Retina (tissue), 1 donor: Measurements from ENCODE around the gene SSRP1.
"Not testable (repeated sequence)": the region's sequence is repeated elsewhere in the genome, so short reads cannot be mapped to it uniquely, and the experiment has no call there.

Experiments used
- DNase-seq: peaks from one replicate; pipeline ENCODE4 v3.0.0-alpha.2; 2016

SSRP1 gene

DNA sequence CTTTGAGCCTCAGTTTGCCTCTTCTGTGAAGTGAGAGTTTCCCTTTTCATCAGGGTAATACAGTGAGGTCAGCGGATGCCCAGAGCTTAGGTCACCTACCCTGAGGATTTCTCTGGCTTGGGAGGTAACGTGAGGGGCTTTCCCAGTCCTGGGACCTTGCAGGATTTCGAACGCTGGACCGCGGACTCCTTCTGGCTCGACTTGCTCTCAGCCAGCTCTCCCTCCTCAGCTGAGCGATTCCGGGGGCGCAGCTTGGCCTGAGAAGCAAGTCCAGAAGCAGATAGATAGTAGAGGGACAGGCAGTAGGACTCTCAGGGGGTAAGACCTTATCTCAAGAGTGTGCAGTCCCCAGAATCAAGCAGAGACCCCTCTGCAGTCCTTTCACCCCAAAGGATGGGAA is 34.9 kb downstream of the SSRP1 start:
- no peak for DNase-seq

DNA sequence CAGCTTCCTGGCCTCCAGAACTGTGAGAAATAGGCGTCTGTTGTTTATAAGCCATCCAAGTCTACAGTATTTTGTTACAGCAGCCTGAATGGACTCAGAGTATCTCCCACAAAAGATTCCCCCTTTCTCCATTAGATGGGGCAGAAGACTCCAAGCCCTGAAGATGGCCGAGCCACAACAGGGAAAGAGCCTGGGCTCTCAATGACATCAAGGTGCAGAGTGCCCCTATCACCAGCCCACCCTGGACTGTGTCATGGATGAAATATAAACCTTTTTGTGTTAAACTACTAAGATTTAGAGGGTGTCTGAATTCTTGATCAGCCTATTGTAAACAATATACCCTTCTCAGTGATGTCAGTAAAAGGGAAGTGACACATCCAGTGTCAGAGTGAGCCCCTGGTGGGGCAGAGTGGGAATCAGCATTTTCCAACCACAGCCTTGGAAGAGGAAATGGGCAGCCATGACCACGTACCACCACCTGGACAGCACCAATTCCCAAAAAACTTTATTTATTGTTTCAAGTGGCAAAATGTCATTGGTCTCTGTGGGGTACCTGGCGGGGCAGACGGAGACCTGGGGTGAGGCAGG is 36.4 kb downstream of the SSRP1 start:
- no peak for DNase-seq

DNA sequence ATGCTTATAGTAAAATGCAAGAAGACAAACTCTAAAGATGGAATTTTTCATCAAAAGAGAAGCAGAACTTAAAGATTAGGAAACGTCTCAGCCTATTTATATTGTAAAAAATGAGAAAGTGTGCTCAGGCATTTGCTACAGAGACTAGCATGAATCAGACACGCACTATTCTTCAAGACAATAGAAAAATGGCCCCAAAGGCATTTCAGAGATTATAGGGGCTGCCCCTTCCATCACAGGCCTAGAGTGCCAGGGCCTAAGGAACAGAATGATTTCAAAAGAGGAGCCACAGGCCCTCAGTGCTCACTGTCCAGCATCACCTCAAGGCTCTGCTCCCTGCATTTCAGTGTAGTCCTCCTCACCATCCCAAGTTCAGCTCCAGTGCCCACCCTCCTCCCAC is 38.5 kb downstream of the SSRP1 start:
- DNase-seq, result no peak

DNA sequence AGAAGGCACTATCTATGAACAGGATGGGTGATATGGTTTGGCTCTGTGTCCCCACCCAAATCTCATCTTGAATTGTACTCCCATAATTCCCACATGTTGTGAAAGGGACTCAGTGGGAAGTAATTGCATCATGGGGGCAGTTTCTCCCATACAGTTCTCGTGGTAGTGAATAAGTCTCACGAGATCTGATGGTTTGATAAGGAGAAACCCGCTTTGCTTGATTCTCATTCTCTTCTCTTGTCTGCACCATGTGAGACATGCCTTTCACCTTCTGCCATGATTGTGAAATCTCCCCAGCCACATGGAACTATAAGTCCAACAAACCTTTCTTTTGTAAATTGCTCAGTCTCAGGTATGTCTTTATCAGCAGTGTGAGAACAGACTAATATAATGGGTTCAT is 39.5 kb downstream of the SSRP1 start:
- not testable (repeated sequence) for DNase-seq

GRCh38 chr11:57294225-57295131 is 41.2 kb downstream of the SSRP1 start:
- DNase-seq, result no peak

- no peak for DNase-seq
Observed at GRCh38 chr11:57290288-57290687, 45.4 kb downstream of the SSRP1 start.

DNA sequence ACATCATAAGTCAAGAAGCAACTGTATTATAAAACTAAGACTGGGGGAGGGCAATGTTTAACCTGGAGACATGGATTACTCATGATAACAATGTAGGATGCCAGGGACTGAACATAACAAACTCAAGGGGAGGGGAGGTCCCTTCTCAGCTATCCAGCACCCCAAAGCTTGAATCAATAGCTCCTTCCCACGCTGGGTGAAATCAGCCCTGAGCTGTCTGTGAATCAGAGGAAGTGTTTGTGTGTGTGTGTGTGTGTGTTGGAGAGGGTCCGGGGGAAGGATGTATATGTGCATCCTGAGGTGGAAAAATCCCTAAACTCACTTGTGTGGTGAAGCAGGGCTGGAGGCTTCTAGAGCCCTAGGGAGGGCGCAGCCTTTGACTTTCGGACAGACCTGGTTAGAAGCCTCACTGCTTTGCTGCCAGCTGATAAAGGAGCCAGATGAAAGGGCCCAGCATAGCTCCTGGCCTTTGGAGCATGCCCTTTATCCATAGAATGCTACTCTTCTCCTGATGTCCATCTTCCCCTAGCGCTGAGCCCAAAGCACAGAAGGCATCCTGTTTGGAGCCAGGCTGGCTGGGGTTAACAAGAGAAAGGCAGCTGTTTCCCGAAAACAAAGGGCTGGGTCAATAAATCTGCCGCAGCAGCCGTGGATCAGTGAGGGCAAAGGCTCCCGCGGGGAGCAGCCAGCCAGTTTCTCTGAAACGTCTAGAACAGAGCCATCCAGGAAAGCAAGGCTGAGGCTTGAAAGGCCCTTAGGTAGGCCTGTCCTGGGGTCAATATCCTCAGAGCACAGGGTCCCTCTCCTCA is 46.7 kb downstream of the SSRP1 start:
- DNase-seq, result peak; percentile 73

DNA sequence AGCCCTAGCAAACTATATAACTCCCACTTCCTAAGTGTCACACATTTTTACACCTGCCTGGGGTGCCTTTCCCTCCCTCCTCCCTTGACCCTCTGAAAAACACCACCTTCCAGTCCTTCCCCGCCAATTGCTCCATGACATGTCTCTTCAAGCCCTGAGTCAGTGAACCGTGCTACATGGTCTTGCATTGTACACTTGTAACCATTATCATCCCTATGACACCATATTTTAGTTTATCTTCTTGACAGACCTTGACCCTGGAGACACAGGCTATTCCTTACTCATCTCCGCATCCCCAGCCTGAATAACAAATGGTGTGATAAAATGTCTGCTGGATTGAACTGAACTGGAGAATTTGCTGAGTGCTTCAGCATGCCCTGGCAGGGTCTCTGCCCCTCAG is 47.8 kb downstream of the SSRP1 start:
- DNase-seq, result no peak

DNA sequence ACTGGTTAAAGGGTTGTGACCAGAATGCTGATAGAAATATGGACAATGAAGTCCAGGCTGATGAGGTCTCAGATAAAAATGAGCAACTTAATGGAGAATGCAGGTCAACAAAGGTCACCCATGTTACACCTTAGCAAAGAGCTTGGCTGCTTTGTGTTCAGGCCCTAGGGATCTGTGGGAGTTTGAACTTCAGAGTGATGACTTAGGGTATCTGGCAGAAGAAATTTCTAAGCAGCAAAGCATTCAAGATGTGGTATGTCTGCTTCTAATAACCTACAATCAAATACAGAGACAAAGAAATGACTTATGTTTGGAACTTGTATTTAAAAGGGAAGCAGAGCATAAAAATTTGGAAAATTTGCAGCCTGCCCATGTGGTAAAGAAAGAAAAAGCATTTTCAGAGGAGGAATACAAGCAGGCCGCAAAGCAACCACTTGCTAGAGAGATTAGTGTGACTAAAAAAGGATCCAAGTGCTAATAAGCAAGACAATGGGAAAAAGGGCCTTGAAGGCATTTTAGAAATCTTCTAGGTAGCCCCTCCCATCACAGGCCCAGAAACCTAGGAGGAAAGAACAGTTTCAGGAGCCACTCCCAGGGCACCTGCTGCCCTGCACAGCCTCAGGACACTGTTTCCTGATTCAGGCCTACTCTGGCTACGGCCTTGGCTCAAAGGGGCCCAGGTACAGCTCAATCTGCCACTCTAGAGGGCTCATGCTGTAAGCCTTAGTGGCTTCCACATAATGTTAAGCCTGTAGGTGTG is 52.3 kb downstream of the SSRP1 start:
- DNase-seq, result no peak

DNA sequence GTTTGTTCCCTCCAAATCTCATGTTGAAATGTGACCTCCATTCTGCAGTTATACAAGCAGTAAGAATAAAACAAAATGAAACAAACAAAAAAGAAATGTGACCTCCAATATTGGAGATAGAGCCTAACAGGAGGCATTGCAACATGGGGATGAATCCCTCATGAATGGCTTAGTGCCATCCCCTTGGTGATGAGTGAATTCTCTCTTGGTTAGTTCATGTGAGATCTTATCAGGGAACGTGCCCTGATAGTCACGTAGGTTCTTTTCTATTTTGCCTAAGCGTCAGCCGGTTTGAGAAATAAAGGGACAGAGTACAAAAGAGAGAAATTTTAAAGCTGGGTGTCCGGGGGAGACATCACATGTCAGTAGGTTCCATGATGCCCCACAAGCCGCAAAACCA is 54.1 kb downstream of the SSRP1 start:
- not testable (repeated sequence) for DNase-seq

- no peak for DNase-seq
Observed at GRCh38 chr11:57279116-57279515, 56.6 kb downstream of the SSRP1 start.

GRCh38 chr11:57278721-57279095 is 57.0 kb downstream of the SSRP1 start:
- no peak for DNase-seq

GRCh38 chr11:57277845-57278720 is 57.6 kb downstream of the SSRP1 start:
- peak; percentile 76 for DNase-seq

- no peak for DNase-seq
Observed at GRCh38 chr11:57276971-57277675, 58.6 kb downstream of the SSRP1 start.

GRCh38 chr11:57276169-57276970 is 59.3 kb downstream of the SSRP1 start:
- no peak for DNase-seq
